ENCODE data around the gene ADSS1.
"Not testable (repeated sequence)": the region's sequence is repeated elsewhere in the genome, so short reads cannot be mapped to it uniquely, and the experiment has no call there.

Gene ADSS1

GRCh38 chr14:104717137-104717536 is 6.9 kb upstream of the ADSS1 start:
- DNase-seq (ENCODE audit: low read depth in 2 of 2): no peak

GRCh38 chr14:104717646-104718045 is 6.4 kb upstream of the ADSS1 start:
- DNase-seq (ENCODE audit: low read depth in 2 of 2): no peak

DNA sequence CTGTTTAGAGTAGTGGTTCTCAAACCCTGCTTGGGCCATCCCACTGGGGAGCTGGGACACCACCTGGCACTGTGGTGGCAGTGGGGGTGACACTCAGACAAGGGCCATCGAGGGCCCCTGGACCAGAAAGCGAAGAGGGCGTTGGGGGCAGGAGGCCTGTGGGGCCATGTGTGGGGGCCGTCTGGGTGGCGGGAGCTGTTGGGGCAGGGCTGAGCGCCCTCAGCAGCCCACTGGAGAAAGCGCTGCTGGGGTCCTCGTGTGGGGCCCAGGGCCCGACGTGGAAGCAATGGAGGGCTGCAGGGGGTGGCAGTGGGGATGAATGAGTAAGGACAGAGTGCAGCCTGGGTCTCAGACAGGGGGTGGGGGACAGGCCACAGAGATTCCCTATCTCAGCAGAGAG is 5.9 kb upstream of the ADSS1 start:
- no peak for DNase-seq (ENCODE audit: low read depth in 2 of 2)

DNA sequence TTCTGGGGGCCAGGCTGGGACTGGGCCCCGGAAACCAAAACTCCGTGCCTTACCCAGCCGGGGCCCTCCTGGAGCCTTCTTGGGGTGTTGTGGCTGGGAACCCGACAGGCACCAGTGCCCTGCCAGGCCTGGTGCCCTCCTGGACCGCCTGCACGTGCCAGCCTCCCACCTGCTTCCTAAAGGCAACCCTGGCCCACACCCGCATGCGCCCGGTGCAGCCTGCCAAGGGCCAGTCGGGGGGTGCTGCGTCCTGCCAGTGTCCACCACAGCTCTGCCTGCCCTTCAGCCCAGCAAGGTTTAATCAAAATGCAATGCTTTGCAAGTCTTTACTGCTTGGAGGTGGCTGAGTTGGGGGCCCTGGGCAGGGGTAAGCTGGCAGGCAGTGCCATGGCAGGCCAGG is 5.2 kb upstream of the ADSS1 start:
- no peak for DNase-seq (ENCODE audit: low read depth in 2 of 2)

- DNase-seq (ENCODE audit: low read depth in 2 of 2): no peak
Observed at GRCh38 chr14:104719343-104719742, 4.7 kb upstream of the ADSS1 start.

DNA sequence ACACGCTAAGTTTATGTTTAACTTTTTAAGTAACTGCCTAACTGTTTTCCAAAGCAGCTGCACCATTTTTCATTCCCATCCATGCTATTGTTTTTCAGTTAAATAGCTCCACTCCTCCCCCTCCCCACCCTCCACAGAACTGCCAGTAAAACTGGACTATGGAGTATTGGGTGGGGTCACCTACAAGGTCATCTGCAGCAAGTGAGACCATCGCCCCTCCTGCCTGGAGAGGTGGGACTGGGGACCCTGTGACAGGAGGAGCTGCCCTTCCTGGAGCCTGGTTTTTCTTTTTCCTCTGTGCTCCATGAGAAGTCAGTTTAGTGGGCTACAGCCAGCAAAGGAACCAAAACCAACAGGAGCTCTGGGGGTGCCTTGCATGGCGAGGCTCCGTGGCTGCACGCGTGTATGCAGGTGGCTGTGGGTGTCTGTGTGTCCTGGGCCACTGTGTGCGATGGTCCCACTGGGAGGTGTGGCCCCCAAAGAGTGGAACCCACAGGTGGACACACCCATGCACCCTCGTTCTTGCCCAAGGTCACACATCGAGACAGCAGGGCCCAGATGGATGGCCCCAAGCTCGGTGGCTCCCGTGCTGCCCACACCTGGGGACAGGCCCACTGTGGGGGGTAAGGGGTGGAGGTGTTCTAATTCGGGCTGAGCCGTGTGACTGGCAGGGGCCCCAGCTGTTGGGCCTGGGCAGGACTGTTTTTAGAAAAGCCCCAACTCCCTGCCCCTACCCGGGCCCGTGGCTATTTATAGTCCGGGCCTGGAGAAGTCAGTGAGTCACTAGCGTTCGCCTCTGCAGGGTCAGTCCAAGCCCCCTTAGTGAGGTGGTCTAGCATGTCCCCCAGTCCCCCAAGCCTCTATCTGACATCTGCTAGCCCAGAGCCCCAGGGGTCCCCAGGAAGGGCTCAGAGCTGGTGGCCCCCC is 2.3 kb upstream of the ADSS1 start:
- no peak for DNase-seq (ENCODE audit: low read depth in 2 of 2)

DNA sequence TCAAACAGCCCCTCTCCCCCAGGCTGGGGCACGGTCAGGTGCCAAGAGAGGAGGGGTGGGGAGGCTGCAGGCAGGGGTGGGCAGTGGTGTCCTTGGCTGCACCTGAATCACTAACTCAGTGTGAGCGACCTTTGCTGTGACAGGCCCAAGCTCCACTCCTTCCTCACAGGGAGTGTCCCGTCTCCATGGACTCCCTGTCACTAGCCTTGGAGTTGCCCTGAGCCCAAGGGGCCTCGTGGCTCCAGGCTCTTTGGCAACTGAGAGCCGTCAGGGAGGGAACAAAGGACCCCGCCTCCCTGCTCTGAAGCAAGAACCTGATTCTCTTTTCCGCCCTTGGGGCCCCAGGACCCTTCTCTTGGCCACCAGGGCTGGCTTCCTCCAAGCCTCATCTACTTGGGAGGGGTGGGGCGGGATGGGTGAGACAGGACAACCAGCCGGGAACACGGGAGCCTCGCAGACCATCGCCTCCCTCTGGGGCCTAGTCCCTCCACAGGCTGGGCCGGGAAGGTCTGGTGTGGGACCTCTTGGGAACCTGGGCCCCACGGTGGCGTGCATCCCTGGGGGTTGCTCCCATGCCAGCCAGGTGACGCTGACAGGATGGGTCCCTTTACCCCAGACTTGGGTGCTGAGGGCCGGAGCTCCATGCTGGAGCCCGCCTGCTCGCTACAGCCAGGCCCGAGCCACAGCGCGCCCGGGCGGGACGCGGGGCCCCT is 935 bp upstream of the ADSS1 start:
- DNase-seq (ENCODE audit: low read depth in 2 of 2): no peak

- DNase-seq (ENCODE audit: low read depth in 2 of 2): no peak
Observed at GRCh38 chr14:104724407-104724980, 465 bp downstream of the ADSS1 start.

DNA sequence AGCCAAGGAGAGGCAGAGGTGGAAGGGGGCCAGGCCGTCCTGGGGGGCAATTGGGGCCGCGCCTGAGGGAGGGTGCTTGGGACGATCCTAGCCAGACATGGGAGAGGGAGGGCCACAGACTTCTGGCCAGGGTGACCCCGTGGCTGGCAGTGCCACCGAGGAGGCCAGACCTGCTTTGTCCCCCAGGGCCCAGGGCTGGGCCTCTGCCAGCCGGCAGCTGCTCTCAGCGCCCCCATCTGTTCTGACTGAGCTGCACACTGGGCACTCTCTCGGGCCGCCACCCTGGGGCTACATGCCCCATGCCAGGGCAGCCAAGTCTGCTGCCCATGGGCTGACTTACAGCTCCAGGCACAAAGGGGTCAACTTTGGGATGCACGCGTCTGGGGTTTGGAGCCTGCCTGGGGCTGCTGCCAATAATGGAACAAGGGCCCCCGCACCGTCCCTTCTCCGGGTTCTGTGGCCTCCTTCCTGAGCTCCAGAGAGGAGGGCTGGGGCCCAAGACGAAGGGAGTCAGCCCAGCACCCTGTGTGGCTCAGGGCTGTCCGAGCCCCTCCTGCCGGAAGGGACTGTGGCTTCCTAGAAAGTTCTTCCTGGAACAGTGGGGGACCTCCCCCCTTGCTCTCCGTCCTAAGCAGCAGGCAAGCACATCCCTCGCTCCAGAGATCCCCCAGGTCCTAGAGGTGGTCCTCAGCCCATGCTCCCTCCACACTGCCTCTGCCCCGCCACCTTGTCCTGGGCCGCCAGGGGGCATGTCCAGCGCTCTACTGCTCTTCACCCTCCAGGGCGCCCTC is 1.1 kb downstream of the ADSS1 start:
- DNase-seq (ENCODE audit: low read depth in 2 of 2): no peak

GRCh38 chr14:104725772-104726548 is 1.9 kb downstream of the ADSS1 start:
- no peak for DNase-seq (ENCODE audit: low read depth in 2 of 2)

DNA sequence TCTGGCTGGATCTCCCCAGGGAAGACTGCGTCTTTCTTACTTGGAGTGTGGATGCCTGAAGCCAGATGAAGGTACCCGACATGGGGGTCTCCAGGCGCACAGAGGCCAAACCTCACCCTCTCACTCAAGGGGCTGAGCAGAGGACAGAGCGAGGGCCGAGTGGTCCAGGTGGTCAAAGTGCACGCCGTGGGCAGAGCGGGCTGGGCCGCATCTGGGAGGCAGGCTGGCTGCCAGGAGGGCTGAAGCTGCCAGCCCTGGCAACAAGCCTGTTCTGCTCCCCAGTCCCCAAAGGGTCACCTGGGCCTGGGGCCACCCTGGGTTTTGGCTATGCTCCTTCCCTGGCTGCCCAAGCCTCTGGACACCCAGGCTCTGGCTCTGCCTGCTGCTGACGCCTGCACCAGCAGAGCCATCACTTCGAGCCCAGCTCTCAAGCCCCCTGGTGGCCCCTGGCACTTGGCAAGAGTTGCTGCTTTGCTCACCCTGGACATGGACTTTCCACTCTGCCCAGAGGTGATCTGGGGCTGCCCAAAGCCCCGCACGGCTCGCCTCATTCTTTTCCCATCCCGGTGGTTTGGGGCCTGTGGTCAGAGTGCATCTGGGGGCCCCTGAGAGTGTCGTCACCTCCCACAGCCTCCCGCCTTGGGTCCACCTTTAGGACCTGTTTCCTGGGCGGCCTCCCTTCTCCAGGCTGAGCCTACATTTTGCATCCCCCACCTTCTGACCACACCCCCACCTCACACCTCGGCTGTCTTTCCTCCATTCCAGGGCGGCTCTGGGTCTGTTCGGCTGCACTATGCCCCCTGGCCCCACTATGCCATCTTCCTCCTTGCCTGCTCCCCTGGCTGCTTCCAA is 2.8 kb downstream of the ADSS1 start:
- no peak for DNase-seq (ENCODE audit: low read depth in 2 of 2)

- no peak for DNase-seq (ENCODE audit: low read depth in 2 of 2)
Observed at GRCh38 chr14:104728631-104729030, 4.6 kb downstream of the ADSS1 start.

- DNase-seq (ENCODE audit: low read depth in 2 of 2): not testable (repeated sequence)
Observed at GRCh38 chr14:104729176-104729834, 5.3 kb downstream of the ADSS1 start.

DNA sequence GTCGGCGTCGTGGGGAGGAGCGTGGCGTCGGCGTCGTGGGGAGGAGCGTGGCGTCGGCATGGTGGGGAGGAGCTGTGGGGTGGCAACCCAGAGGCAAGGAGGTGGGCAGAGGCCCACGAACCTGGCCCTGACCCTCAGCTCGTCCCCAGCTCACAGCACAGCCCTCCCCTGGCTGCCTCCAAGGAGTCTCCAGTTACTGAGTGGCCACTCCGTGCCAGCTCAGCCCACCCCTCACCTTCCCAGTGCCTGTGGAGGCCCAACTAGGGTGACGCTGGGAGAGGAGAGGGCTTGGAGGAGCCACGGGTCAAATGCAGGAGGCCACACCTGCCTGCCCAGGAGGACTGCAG is 5.8 kb downstream of the ADSS1 start:
- no peak for DNase-seq (ENCODE audit: low read depth in 2 of 2)

GRCh38 chr14:104730487-104730886 is 6.5 kb downstream of the ADSS1 start:
- DNase-seq (ENCODE audit: low read depth in 2 of 2): no peak

DNA sequence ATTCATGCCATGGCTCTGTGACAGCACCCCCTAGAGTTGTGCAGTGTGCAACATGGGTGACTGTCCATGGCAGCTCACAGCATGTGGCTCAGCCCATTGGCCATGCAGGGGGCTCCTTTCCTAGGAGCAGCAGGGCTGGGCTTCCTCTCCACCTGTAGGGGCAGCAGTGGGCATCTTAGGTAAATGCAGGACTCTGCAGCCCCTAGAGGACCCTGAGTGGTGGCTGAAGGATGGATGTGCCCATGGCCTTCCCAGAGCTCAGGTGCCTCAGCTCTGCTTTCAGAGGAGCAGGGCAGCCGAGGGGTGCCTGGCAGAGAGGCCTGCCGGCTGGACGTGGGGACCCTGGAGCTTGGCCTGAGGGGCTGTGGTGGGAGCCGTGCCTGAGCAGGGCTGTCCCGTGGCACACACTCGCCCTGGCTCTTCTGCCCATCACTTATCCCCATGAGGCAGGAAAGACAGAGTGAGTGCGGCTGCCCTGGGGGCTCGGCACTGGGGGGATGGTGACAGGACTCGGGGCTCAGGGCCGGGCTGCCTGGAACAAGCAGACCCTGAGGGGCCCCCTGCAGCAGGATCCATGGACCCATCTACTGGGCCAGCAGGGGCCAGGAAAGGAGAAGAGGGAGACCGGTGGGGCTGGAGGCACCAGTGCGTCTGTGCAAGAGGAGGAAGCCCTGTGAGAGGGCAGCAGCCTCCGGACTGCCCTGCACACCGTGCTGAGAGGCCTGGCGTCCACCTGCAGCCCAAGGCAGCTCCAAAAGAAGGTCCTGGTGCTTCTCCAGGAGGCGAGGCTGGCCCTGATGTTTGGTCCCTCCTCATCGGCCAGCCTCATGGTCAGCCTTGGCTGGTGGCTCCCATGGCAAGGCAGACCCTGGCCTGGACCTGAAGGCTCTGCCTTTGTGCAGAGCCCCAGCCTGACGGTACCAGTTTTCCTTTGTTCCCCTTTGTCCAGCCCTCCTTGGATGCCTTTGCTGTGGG is 7.6 kb downstream of the ADSS1 start:
- DNase-seq (ENCODE audit: low read depth in 2 of 2): no peak

DNA sequence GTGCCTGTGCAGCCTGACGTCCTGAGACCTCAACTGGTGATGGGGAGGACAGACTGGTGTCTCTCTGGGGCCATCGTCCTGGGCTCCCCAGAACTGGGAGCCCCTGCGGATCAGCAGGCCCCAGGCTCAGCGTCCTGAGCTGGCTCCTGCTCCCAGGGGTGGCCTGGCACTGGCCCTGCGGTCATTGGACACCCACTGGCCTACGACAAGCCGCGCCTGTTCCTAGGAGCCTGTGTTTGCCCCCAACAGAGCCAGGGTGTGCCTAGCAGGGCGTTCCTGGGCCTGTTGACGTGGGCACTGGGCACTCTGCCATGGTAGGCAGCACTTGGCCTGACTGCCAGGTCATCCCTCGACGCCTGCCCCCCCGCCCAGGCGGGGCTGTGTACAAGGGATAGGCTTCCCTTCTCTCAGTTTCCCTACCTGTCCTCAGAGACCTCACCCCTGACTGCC is 8.4 kb downstream of the ADSS1 start:
- no peak for DNase-seq (ENCODE audit: low read depth in 2 of 2)

DNA sequence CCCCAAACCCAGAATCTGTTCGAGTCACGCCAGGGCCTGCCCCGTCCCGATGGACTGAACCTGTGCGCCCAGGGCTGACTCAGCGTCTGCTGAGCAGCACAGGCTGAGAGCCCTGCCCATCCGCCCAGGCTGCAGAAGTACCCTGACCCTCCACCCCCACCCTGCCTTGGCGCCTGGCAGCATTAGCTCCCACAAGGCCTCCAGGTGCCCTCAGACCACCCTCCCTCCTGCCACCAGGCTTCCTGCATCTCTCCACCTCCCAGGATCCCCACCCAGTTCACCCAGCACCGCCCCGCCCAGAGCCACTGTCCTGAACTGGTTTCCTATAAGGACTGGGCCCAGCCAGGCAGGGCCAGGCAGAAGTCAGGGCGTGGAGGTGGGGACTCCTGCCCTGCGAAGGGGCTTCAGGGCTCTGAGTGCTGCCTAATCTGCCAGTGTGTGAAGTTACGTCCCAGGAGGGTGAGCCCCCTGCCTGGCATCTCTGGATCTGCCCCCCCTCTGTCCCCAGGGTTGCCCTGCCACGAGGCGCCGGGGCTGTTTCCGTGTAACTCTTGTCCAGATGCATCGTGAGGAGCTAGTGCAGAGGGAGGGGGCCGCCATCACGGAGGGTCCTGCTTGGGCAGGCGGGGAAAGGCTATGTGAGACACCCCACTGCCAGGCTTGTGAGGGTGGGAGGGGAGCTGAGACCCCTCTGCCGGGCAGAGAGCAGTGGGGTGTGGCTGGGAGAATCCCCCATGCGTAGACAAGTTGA is 9.1 kb downstream of the ADSS1 start:
- no peak for DNase-seq (ENCODE audit: low read depth in 2 of 2)
